Activated T-helper 2 cell treated with anti-CD3 and anti-CD28 coated beads, Interferon-gamma antibody, Interleukin-2, Interleukin-4, amounts not matched to agents 10 μg/mL and 5 μg/mL and 100 μg/mL, durations not matched to agents 14 hours and 24 hours and 36 hours (primary cell): Measurements from ENCODE around the gene LKAAEAR1. TPM values are rescaled to one million over a fixed set of nuclear protein-coding genes. Genes with fewer than 3 reads are reported as not detected.

Source experiments
- DNase-seq: peaks from one replicate; pipeline ENCODE4 v3.0.0; 2021; ENCODE audit warnings: low spot score
- H3K27ac Mint-ChIP-seq: one replicate; pipeline ENCODE4 v1.8.0; 2021; ENCODE audit warnings: mixed read lengths
- H3K27me3 Mint-ChIP-seq: one replicate; pipeline ENCODE4 v1.8.0; 2021; ENCODE audit warnings: low read depth, mixed read lengths
- H3K36me3 Mint-ChIP-seq: one replicate; pipeline ENCODE4 v1.8.0; 2021; ENCODE audit warnings: low read depth, mixed read lengths
- H3K4me1 Mint-ChIP-seq: one replicate; pipeline ENCODE4 v1.8.0; 2021; ENCODE audit warnings: low read depth, mixed read lengths
- H3K4me3 Mint-ChIP-seq: one replicate; pipeline ENCODE4 v1.8.0; 2021; ENCODE audit warnings: low read depth, mild to moderate bottlenecking, moderate library complexity, mixed read lengths
- H3K9me3 Mint-ChIP-seq: one replicate; pipeline ENCODE4 v1.8.0; 2021; ENCODE audit warnings: mixed read lengths
- intact Hi-C: fragments of 100-400 bp; cut with micrococcal nuclease; formaldehyde crosslinking; loops from one replicate; pipeline ENCODE4 v1.15.1; 2023
- total RNA-seq: library from RNA; stranded (reverse); gene quantifications from 2 replicates; pipeline ENCODE4 v1.2.3, GENCODE V29; 2022

LKAAEAR1 gene
- total RNA-seq, 1 donor from 2014 or later = 0.21 TPM

DNA sequence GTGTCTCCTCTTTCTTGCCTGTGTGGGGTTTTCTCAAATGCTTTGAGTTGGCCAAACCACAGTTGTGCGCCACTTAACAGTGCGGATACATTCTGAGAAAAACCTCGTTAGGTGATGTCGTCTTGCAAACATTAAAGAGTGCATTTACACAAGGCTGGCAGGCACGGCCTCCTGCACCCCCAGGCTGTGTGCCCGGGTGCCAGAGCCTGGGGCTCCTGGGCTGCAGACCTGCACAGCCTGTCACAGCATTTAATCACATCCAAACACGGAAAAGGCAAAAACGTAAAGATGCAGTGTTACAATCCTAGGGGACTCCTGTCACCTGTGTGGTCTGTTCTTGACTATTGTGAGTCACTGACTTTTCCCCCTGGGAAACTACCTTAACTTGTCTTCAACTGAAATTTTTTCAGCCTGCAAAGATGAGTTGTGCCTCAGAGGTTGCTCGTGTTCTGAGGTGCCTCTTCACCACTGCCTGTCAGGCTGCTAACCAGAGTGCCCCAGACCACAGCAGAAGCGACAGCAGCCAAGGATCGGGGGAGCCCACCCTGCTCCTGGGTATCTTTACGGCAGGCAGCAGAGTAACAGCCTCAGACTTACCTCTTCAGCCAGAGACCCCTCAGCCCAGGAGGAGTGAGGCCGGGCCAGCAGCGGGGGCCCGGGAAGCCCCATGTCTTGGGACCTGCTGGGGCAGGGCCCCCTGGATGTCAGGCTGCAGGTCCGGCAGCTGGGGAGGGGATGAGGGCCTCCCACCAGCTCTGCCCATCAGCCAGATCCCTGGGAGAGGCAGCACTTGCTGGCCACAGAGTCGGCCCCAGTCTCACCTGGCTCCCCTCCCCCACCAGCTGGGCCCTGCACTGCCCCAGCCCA is 48.9 kb downstream of the LKAAEAR1 start:
- H3K9me3 Mint-ChIP-seq = no peaks in the 10 kb centered on the region
- DNase-seq = peak; percentile 35
- peak overlapping the region; percentile 62 for H3K4me3 Mint-ChIP-seq
- no peaks in the 10 kb centered on the region for H3K27me3 Mint-ChIP-seq
- intact Hi-C loops = loop anchor here (10.0 kb wide), 1 partner anchor 140 kb away; the partner anchor contains the start of gene DNAJC5
- peaks cover 35% of the 10 kb centered on the region for H3K4me1 Mint-ChIP-seq
- H3K36me3 Mint-ChIP-seq = peaks cover 26% of the 10 kb centered on the region
- H3K27ac Mint-ChIP-seq = peak overlapping the region; percentile 96

DNA sequence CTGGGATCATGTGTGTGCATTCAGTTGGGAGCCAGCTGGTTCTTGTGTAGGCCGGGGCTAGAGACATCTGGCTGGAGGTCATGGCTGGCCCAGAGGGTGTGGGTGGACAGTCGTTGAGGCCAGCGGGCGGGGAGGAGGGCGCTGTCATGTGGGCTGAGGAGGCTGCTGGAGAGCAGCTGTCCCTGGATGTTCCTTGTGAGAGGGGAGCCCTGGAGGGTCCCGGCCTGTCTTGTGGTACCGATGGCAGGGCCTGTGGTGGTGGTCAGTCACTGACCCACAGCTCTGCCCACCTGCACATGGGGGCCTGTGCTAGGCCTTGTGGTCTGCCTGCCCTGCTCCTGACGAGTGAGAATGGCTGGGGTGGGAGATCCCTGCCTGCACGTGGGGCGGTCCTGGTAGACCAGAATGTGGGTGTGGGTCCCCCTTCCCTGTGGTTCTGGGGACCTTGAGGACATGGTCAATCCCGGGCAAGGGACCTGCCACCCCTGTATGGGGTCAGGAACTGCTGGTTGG is 50.2 kb downstream of the LKAAEAR1 start:
- peaks cover 37% of the 10 kb centered on the region for H3K36me3 Mint-ChIP-seq
- no peaks in the 10 kb centered on the region for H3K27me3 Mint-ChIP-seq
- H3K9me3 Mint-ChIP-seq = no peaks in the 10 kb centered on the region
- peak overlapping the region; percentile 74 for H3K27ac Mint-ChIP-seq
- H3K4me1 Mint-ChIP-seq = peaks cover 26% of the 10 kb centered on the region
- DNase-seq = no peak
- no peak overlapping the region for H3K4me3 Mint-ChIP-seq
- intact Hi-C loops = loop anchor here (10.0 kb wide), 1 partner anchor 139 kb away; the partner anchor contains the start of gene DNAJC5

Other genes with a start within 250 kb of the LKAAEAR1 start
- 0.16 TPM in 1 of 2 replicates, not detected in the other for gene ABHD16B, start 222.9 kb downstream of the LKAAEAR1 start, total RNA-seq
- 62.5 and 66.7 TPM in 2 replicates for gene TPD52L2, start 219.1 kb downstream of the LKAAEAR1 start, total RNA-seq
- 38.1 and 40.0 TPM in 2 replicates for gene DNAJC5, start 189.3 kb downstream of the LKAAEAR1 start, total RNA-seq
- gene UCKL1, start 128.0 kb downstream of the LKAAEAR1 start, total RNA-seq = 48.7 and 51.2 TPM in 2 replicates
- 26.2 and 27.0 TPM in 2 replicates for gene ZNF512B, start 114.5 kb downstream of the LKAAEAR1 start, total RNA-seq
- gene SAMD10, start 104.8 kb downstream of the LKAAEAR1 start, total RNA-seq = 23.4 and 25.3 TPM in 2 replicates
- 68.9 and 70.3 TPM in 2 replicates for gene PRPF6, start 103.3 kb downstream of the LKAAEAR1 start, total RNA-seq
- 3.8 and 4.3 TPM in 2 replicates for gene C20orf204, start 48.2 kb downstream of the LKAAEAR1 start, total RNA-seq
- gene SOX18, start 34.8 kb downstream of the LKAAEAR1 start, total RNA-seq = 1.0 and 1.1 TPM in 2 replicates
- 49.0 and 49.9 TPM in 2 replicates for gene TCEA2, start 21.2 kb downstream of the LKAAEAR1 start, total RNA-seq
- 42.0 and 43.3 TPM in 2 replicates for gene RGS19, start 4.9 kb downstream of the LKAAEAR1 start, total RNA-seq
- 0.32 and 0.41 TPM in 2 replicates for gene OPRL1, start 4.3 kb downstream of the LKAAEAR1 start, total RNA-seq
- not detected in 2 replicates for gene NPBWR2, start 23.2 kb upstream of the LKAAEAR1 start, total RNA-seq
- gene MYT1, start 80.1 kb upstream of the LKAAEAR1 start, total RNA-seq = not detected in 2 replicates
- 31.7 and 32.7 TPM in 2 replicates for gene PCMTD2, start 171.3 kb upstream of the LKAAEAR1 start, total RNA-seq